Stimulated activated CD4-positive, alpha-beta T cell treated with anti-CD3 and anti-CD28 coated beads, TNF-alpha, amount 100 ng/mL, for 48 hours (primary cell): ENCODE data around the gene CSTB.

Source experiments
- DNase-seq, 3 donors: peaks; one replicate each; pipeline ENCODE4 v3.0.0-alpha.2; 2020; ENCODE audit warnings: low read depth in 3 of 3

CSTB gene

GRCh38 chr21:43750339-43751033 lies 25.6 kb downstream of the CSTB start:
- no peak for DNase-seq

DNA sequence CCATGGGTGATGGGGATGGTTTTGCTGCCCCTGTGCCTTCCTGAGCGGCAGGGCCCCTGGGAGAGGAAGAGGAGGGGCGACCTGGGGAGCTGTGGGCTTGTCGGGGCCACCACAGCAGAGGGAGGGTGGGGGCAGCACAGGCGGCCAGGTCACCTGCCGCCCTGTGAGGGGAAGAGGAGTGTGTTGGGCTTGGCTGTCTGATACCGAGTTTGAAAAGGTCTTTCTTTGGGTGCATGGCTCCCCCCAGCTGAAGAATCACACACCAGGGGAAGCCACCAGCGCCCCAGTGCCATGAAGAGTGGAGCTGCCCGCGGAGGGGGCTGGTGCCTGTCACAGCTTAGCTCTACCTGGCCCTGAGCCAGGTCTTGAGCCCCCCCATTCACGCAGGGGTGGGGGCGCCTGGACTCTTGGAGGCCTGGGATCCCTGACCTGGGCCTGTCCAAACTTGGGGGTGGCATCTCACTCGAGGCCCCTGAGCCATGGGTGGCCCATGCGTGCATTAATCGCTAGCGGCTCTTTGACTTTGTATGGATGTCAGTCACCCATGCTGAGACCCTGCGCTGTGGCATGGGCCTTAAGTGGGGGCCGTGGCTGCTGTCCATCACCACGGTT lies 26.4 kb downstream of the CSTB start:
- no peak for DNase-seq

GRCh38 chr21:43748622-43749021 lies 27.5 kb downstream of the CSTB start:
- DNase-seq: no peak

DNA sequence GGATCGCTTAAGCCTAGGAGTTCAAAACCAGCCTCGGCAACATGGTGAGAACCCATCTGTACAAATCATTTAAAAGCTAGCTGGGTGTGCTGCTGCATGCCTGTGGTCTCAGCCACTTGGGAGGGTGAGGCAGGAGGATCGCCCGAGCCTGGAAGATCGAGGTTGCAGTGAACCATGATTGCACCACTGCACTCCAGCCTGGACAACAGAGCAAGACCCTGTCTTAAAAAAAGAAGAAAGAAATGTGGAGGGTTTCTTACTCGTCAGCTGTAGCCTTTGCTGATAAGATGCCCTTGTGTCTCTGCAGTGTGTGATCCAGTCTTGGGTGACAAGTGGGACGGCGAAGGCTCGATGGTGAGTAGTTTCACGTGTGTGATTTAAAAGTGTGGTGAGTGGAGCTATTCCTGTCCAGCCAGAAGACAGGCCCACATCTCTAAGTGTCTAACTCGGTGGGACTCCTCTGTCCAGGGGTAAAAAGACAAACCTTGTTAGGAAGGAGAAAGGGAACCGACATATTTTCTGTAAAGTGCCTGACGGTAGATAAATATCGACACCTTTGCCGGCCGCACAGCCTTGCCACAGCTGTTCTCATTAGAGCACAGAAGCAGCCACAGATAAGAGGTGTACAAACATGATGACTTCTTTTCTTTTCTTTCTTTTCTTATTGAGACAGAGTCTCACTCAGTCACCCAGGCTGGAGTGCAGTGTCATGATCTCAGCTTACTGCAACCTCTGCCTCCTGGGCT lies 30.2 kb downstream of the CSTB start:
- no peak for DNase-seq

GRCh38 chr21:43744725-43745124 lies 31.4 kb downstream of the CSTB start:
- DNase-seq: no peak

DNA sequence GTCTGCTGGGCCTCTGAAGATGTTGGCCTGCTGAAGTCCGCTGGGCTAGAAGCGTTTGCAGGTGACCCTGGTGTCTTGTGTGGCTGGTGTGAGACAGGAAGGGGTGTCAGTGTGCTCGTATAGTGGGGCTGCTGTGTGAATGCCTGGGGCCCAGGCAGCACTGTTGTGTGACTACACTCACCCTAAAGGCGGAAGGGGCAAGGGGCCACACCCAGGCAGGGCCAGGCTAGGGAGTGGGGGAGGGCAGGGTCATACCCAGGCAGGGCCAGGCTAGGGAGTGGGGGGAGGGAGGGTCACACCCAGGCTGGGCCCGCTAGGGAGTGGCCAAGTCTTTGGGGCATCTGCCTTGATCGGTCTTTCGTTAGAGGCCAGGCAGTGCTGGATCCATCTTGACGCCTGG lies 32.2 kb downstream of the CSTB start:
- no peak for DNase-seq

DNA sequence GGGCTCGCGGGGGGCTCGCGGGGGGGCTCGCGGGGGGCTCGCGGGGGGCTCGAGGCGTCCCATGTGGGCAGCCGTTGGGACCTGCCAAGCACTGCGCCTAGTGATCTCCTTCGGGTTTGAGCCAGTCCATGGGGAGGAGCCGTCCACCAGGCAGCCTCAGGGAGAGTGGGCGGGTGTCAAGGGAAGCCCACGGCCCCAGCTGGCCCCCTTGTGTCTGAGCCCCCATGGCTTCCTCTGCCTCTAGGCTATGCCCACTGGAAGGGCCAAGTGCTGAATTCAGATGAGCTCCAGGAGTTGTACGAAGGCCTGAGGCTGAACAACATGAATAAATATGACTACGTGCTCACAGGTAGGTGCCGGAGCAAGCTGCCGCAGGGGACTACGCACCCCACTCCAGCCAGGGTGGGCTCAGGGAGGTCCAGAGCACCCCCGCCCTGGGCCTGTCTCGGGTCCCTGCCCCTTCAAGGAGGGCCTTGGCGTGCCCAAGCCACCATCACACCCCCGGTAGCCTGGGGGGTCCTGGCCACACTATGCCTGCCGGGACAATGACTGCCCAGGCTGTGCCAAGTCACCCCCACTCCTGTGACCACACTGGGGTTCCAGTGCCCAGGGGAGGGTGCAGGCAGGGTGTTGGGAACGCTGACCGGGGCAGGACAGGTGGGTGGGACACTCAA lies 34.5 kb downstream of the CSTB start:
- no peak for DNase-seq

GRCh38 chr21:43740497-43741156 lies 35.5 kb downstream of the CSTB start:
- DNase-seq: no peak

- DNase-seq: no peak
Measured at GRCh38 chr21:43739621-43740435, 36.3 kb downstream of the CSTB start.

DNA sequence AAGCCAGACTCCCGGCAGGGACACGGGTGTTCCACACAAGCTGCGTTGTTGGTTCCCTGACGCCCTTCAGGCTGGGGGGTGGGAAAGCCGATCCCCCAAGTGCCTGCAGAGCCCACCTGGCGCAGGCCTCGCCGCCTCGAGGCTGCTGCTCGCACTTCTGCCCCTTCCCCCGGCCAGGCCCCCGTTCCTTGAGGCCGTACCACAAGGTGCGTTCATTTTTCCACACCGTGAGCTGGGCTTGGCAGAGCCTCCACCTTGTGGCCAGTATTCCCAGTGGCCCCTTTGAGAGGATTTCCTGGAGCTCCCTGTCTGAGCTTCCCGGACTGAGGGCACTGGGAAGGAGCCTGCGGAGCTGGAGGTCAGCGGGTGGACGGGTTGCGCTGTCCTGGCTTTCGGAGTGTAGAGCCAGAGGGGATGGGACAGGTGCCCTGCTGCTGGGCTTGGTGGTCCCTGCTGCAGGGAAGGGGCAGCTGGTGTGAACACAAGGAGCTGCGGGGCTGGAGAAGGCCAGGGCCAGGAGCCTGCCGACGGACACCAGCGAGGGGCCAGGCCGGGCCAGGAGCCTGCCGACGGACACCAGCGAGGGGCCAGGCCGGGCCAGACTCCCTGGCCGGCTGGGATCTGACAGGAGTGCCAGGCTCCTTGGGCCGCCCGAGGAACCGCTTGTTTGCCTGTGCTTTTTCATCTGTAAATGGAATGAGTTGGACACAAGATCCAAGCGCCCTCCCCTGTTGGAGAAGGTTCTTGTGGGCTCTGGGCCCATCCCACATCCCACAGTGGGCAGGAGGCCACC lies 38.8 kb downstream of the CSTB start:
- DNase-seq: no peak

- no peak for DNase-seq
Measured at GRCh38 chr21:43736224-43736883, 39.8 kb downstream of the CSTB start.

- DNase-seq: no peak
Measured at GRCh38 chr21:43735236-43736091, 40.6 kb downstream of the CSTB start.

DNA sequence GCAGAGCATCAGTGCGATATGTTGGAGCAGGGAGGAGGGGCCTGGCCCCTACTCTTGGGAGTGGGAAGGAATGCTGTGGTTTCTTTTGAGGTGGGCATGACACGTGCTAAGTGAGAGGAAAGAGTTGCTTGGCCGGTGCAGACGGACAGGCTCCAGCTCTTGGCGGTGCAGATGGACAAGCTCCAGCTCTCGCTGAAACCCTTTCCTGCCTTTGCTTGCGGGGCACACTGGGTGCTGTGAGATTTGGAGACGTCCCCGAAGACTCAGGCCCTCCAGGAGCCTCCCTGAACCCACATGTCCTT lies 41.2 kb downstream of the CSTB start:
- no peak for DNase-seq

DNA sequence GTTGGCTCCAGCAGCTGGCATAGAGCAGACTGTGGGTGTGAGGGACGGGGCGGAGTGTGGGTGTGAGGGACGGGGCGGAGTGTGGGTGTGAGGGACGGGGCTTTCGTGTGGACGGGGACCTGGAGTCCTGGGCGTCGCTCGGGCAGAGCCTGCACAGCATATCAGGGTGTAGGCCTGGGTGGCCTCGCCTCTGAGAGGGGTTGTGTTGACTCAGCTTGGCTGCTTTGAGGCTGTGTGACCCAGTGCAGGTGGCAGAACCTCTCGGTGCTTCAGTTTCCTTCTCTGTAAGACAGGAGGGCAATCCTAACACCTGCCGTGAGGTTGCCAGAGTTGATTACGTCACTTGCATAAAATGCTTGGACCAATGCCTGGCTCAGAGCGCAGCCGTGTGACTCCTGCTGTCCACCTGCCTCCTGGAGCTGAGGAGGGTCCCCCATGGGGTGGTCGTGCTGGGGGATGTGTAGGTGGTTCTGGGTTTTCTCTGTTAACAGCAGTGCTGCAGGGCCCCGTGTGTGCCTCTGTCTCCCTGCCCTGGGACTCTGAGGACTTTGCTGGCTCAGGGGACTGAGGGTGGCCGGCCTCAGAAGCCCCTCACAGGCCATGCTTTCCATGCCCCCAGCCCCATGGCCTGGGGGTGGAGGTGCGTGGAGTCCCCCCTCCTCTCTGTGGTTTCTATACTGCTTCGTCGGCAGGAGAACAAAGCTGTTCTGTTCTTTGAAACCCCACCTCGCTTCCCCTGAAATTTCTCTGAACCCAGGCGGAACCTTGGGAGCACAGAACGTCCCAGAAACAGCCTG lies 41.8 kb downstream of the CSTB start:
- no peak for DNase-seq

DNA sequence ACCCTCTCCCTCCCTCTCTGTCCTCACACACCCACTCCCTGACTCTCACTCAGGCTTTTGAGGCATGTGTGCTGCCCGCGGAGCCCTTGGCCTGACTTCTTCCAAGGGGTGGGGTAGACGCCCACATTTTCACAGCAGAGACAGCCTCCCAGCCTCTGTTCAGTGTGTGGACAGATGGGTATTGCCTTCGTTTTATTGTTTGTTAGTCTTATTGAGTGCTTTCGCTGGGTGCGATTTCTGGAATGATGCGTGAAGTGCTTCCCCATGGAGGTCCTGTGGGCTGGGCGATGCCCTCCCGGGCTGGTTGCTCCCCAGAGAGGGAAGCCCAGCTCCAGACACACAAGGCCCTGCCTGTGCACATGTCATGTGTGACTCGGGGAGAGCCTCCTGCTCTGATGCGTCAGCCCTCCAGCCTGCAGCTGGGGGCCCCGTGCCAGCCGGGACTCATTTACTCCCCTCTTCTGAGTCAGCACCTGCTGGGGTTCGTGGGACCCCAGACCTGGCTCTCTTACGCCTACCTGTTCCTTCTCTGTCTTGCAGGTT lies 42.5 kb downstream of the CSTB start:
- DNase-seq: no peak

DNA sequence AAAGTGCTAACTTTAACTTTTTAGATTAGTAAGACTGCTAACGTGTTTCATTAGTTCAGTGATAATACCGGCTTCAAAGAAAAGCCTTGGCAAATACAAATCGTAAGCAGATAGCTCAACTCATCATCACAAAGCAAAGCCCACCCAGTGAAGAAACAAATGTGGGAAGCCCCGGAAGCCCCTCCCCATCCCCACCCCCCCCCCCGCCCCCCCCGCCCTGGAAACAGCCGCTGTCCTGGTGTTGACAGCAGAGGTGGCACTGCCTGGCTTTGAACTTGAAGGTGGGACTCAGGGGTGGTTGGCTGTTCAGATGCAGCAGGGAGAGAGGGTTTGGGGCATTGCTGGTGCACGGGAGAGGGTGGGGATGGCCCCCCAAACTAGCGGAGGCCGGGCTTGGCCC lies 43.0 kb downstream of the CSTB start:
- DNase-seq: no peak

GRCh38 chr21:43731891-43732711 lies 44.0 kb downstream of the CSTB start:
- no peak for DNase-seq
